Ishikawa (cell line): Measurements from ENCODE around the gene OR51F2.

ENCODE experiments used
- EGR1 ChIP-seq: IDR thresholded peaks from 2 replicates; pipeline ENCODE4 v1.6.1; 2012
- EP300 ChIP-seq: IDR thresholded peaks from 2 replicates; pipeline ENCODE4 v1.6.1; 2012; ENCODE audit warnings: borderline replicate concordance
- FOXM1 ChIP-seq: IDR thresholded peaks from 2 replicates; pipeline ENCODE4 v1.6.1; 2012; ENCODE audit warnings: low read depth, borderline replicate concordance
- NFIC ChIP-seq: IDR thresholded peaks from 2 replicates; pipeline ENCODE4 v1.6.1; 2012
- TAF1 ChIP-seq: IDR thresholded peaks from 2 replicates; pipeline ENCODE4 v1.6.1; 2012; ENCODE audit warnings: low read depth, mild to moderate bottlenecking
- TF ChIP-seq, protein P1 (sequence below): IDR thresholded peaks from 2 replicates; pipeline ENCODE4 v1.6.1; 2012; ENCODE audit warnings: low read depth, mild to moderate bottlenecking

DNA sequence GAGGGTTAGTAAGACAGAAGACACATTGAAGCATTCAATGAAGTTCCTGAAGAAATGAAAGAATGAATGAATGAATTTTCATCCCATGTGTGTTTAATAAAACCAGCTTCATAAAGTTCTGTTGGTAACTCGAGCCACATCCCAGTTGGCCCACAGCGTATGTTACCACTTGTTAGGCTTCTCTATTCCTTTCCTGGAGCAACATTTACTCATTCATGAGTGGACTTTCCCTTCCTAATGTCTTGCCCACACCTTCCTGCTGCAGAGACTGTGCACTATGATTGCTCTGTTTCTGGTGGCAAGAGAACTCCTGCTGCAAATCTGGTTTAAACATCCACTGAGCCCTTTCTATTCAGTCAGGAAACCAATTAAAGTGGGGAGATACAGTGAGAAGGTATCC lies 23.9 kb upstream of the OR51F2 start:
- TF ChIP-seq TAF1 (no peak), FOXM1 (no peak), NFIC (no peak), EP300 (no peak), EGR1 (no peak)
- TF ChIP-seq, protein P1, sequence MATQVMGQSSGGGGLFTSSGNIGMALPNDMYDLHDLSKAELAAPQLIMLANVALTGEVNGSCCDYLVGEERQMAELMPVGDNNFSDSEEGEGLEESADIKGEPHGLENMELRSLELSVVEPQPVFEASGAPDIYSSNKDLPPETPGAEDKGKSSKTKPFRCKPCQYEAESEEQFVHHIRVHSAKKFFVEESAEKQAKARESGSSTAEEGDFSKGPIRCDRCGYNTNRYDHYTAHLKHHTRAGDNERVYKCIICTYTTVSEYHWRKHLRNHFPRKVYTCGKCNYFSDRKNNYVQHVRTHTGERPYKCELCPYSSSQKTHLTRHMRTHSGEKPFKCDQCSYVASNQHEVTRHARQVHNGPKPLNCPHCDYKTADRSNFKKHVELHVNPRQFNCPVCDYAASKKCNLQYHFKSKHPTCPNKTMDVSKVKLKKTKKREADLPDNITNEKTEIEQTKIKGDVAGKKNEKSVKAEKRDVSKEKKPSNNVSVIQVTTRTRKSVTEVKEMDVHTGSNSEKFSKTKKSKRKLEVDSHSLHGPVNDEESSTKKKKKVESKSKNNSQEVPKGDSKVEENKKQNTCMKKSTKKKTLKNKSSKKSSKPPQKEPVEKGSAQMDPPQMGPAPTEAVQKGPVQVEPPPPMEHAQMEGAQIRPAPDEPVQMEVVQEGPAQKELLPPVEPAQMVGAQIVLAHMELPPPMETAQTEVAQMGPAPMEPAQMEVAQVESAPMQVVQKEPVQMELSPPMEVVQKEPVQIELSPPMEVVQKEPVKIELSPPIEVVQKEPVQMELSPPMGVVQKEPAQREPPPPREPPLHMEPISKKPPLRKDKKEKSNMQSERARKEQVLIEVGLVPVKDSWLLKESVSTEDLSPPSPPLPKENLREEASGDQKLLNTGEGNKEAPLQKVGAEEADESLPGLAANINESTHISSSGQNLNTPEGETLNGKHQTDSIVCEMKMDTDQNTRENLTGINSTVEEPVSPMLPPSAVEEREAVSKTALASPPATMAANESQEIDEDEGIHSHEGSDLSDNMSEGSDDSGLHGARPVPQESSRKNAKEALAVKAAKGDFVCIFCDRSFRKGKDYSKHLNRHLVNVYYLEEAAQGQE, result no peak
